ENCODE results near the gene EEPD1. TPM values are rescaled to one million over a fixed set of nuclear protein-coding genes. Genes with fewer than 3 reads are reported as not detected.

EEPD1 gene
- total and polyA plus RNA-seq, 2 donors (not counting 3 experiments of a cell fraction or from before 2014, with no cell fraction given), result 0.40 to 0.42 TPM

GRCh38 chr7:36336390-36336789 lies 183.3 kb downstream of the EEPD1 start:
- no peak overlapping the region for H3K4me2 ChIP-seq (ENCODE audit: insufficient read depth, low read length)
- ChIA-PET CTCF (no interaction called here), POLR2A (no interaction called here)
- no peaks in the 10 kb centered on the region for H3K9me1 ChIP-seq (replicated peaks; ENCODE audit: control insufficient read depth, extremely low read depth, insufficient read depth, low read length)
- no peaks in the 10 kb centered on the region for H3K27me3 ChIP-seq (ENCODE audit: control insufficient read depth in 2 of 2, insufficient read depth in 2 of 2, low read length in 2 of 2)
- no peak overlapping the region for H3K9ac ChIP-seq (replicated peaks; ENCODE audit: extremely low read depth, insufficient read depth, low read length)
- intact Hi-C loops (cut with micrococcal nuclease), result no loop called here
- no TSS peak for BruUV-seq (replicated peaks)
- no peak for FAIRE-seq
- no peaks in the 10 kb centered on the region for H3K4me1 ChIP-seq (ENCODE audit: control insufficient read depth, extremely low read depth, insufficient read depth, low read length)
- no peaks in the 10 kb centered on the region for H3K79me2 ChIP-seq (ENCODE audit: control insufficient read depth, insufficient read depth, low read length)
- no peaks in the 10 kb centered on the region for H4K20me1 ChIP-seq (replicated peaks; ENCODE audit: control insufficient read depth, extremely low read depth, insufficient read depth, low read length)
- no peak overlapping the region for H2AFZ ChIP-seq (ENCODE audit: low read depth, low read length)
- no peak for DNase-seq (ENCODE audit: low read depth, low spot score)
- no peak overlapping the region for H3K27ac ChIP-seq (ENCODE audit: insufficient read depth, low read depth, low read length)
- H3K4me3 ChIP-seq (replicated peaks in 1 of 3; ENCODE audit: insufficient read depth in 1 of 3, low read depth in 1 of 3, low read length in 3 of 3), result no peak overlapping the region
- dilution Hi-C loops (cut with MboI; ENCODE audit: extremely low pct_ligation_motif_present, low sequenced_read_pairs), result no loop called here
- H3K36me3 ChIP-seq (ENCODE audit: control insufficient read depth in 2 of 2, extremely low read depth in 1 of 2, insufficient read depth in 2 of 2, low read length in 2 of 2), result no peaks in the 10 kb centered on the region
- no peak for TF ChIP-seq EZH2 (IDR thresholded peaks at IDR 0.05; ENCODE audit: borderline replicate concordance, low read depth, low read length, severe bottlenecking)
- no peak for TF ChIP-seq CTCF (IDR thresholded peaks at IDR 0.05; ENCODE audit: extremely low read depth in 1 of 2, insufficient read depth in 1 of 2, low read depth in 1 of 2, low read length in 2 of 2)
- TF ChIP-seq POLR2A (IDR thresholded peaks at IDR 0.05; ENCODE audit: low read depth, low read length), result no peak
- no peak for TF ChIP-seq GATA2 (IDR thresholded peaks at IDR 0.05; ENCODE audit: insufficient read depth, insufficient read length, low read depth, low read length)
- TF ChIP-seq POLR2AphosphoS5 (IDR thresholded peaks at IDR 0.05; ENCODE audit: insufficient read depth, low read depth, low read length), result no peak
- no peak for TF ChIP-seq MAX (IDR thresholded peaks at IDR 0.05; ENCODE audit: insufficient read depth, insufficient read length)
- no peak for TF ChIP-seq JUN (IDR thresholded peaks at IDR 0.05; ENCODE audit: borderline replicate concordance, insufficient read depth, insufficient read length, low read depth)
- TF ChIP-seq FOS (IDR thresholded peaks at IDR 0.05; ENCODE audit: borderline replicate concordance, insufficient read depth, low read length), result no peak
- no peak for TF ChIP-seq MYC (IDR thresholded peaks at IDR 0.05; ENCODE audit: low read depth, low read length)
- no peaks in the 10 kb centered on the region for H3K9me3 ChIP-seq (replicated peaks; ENCODE audit: control insufficient read depth, insufficient read depth, low read length)
